ENCODE measurements around the gene NUP210L. TPM values are rescaled to one million over a fixed set of nuclear protein-coding genes. Genes with fewer than 3 reads are reported as not detected.

NUP210L gene
- total RNA-seq, 1 donor: under 0.01 TPM

GRCh38 chr1:153995640-153996039 is 159.2 kb downstream of the NUP210L start:
- Histone ChIP-seq H3K4me1 (ENCODE audit: insufficient read depth, low read length) (peaks cover 14% of the 10 kb centered on the region), H3K79me2 (ENCODE audit: insufficient read depth, low read length) (peaks cover 15% of the 10 kb centered on the region), H3K27me3 (ENCODE audit: insufficient read depth, low read length) (no peaks in the 10 kb centered on the region), H3K9me3 (ENCODE audit: low read depth, low read length) (no peaks in the 10 kb centered on the region), H2AFZ (ENCODE audit: low read length) (no peak overlapping the region), H3K4me2 (ENCODE audit: insufficient read depth, low read length) (no peak overlapping the region), H3K27ac (ENCODE audit: low read depth, low read length) (no peak overlapping the region), H3K36me3 (ENCODE audit: insufficient read depth, low read length) (peaks cover 28% of the 10 kb centered on the region), H4K20me1 (ENCODE audit: insufficient read depth, low read length) (peaks cover 10% of the 10 kb centered on the region), H3K4me3 (ENCODE audit: insufficient read depth, low read length) (no peak overlapping the region)
- DNase-seq (ENCODE audit: insufficient read length, low spot score, missing footprints): no peak
- no peak for TF ChIP-seq CTCF (IDR thresholded peaks at IDR 0.05; ENCODE audit: extremely low read depth, low read depth, low read length)

- Histone ChIP-seq H3K4me2 (ENCODE audit: insufficient read depth, low read length) (no peak overlapping the region), H3K9me3 (ENCODE audit: low read depth, low read length) (no peaks in the 10 kb centered on the region), H3K79me2 (ENCODE audit: insufficient read depth, low read length) (peaks cover 16% of the 10 kb centered on the region), H3K4me1 (ENCODE audit: insufficient read depth, low read length) (peaks cover 14% of the 10 kb centered on the region), H3K4me3 (ENCODE audit: insufficient read depth, low read length) (no peak overlapping the region), H4K20me1 (ENCODE audit: insufficient read depth, low read length) (peaks cover 10% of the 10 kb centered on the region), H3K36me3 (ENCODE audit: insufficient read depth, low read length) (peaks cover 28% of the 10 kb centered on the region), H2AFZ (ENCODE audit: low read length) (no peak overlapping the region), H3K27me3 (ENCODE audit: insufficient read depth, low read length) (no peaks in the 10 kb centered on the region), H3K27ac (ENCODE audit: low read depth, low read length) (no peak overlapping the region)
- no peak for DNase-seq (ENCODE audit: insufficient read length, low spot score, missing footprints)
- no peak for TF ChIP-seq CTCF (IDR thresholded peaks at IDR 0.05; ENCODE audit: extremely low read depth, low read depth, low read length)
These were observed 159.7 kb downstream of the NUP210L start for GRCh38 chr1:153995202-153995601.

- H3K27ac ChIP-seq (ENCODE audit: low read depth, low read length): peak overlapping the region; percentile 99
- peaks cover 16% of the 10 kb centered on the region for H3K79me2 ChIP-seq (ENCODE audit: insufficient read depth, low read length)
- peaks cover 10% of the 10 kb centered on the region for H4K20me1 ChIP-seq (ENCODE audit: insufficient read depth, low read length)
- peaks cover 16% of the 10 kb centered on the region for H3K4me1 ChIP-seq (ENCODE audit: insufficient read depth, low read length)
- peak overlapping the region; percentile 96 for H3K4me3 ChIP-seq (ENCODE audit: insufficient read depth, low read length)
- no peak for TF ChIP-seq CTCF (IDR thresholded peaks at IDR 0.05; ENCODE audit: extremely low read depth, low read depth, low read length)
- peaks cover 28% of the 10 kb centered on the region for H3K36me3 ChIP-seq (ENCODE audit: insufficient read depth, low read length)
- DNase-seq (ENCODE audit: insufficient read length, low spot score, missing footprints): no peak
- H3K9me3 ChIP-seq (ENCODE audit: low read depth, low read length): no peaks in the 10 kb centered on the region
- peak overlapping the region; percentile 83 for H3K4me2 ChIP-seq (ENCODE audit: insufficient read depth, low read length)
- no peaks in the 10 kb centered on the region for H3K27me3 ChIP-seq (ENCODE audit: insufficient read depth, low read length)
- H2AFZ ChIP-seq (ENCODE audit: low read length): no peak overlapping the region
These were observed 163.1 kb downstream of the NUP210L start for GRCh38 chr1:153991806-153992205.

GRCh38 chr1:153991151-153991630 is 163.7 kb downstream of the NUP210L start:
- DNase-seq (ENCODE audit: insufficient read length, low spot score, missing footprints): no peak
- H3K4me2 ChIP-seq (ENCODE audit: insufficient read depth, low read length): peak overlapping the region; percentile 83
- H3K79me2 ChIP-seq (ENCODE audit: insufficient read depth, low read length): peaks cover 16% of the 10 kb centered on the region
- H3K27ac ChIP-seq (ENCODE audit: low read depth, low read length): peak overlapping the region; percentile 99
- H3K9me3 ChIP-seq (ENCODE audit: low read depth, low read length): no peaks in the 10 kb centered on the region
- H3K27me3 ChIP-seq (ENCODE audit: insufficient read depth, low read length): no peaks in the 10 kb centered on the region
- peaks cover 28% of the 10 kb centered on the region for H3K36me3 ChIP-seq (ENCODE audit: insufficient read depth, low read length)
- peaks cover 22% of the 10 kb centered on the region for H3K4me1 ChIP-seq (ENCODE audit: insufficient read depth, low read length)
- TF ChIP-seq CTCF (IDR thresholded peaks at IDR 0.05; ENCODE audit: extremely low read depth, low read depth, low read length): no peak
- peaks cover 10% of the 10 kb centered on the region for H4K20me1 ChIP-seq (ENCODE audit: insufficient read depth, low read length)
- peak overlapping the region; percentile 96 for H3K4me3 ChIP-seq (ENCODE audit: insufficient read depth, low read length)
- H2AFZ ChIP-seq (ENCODE audit: low read length): peak overlapping the region; percentile 69

Data from osteoblast (primary cell).